PC-3 (cell line): ENCODE measurements around the gene CACNA1C. TPM values are rescaled to one million over a fixed set of nuclear protein-coding genes. Genes with fewer than 3 reads are reported as not detected.

Experiments
- ATAC-seq: fragments of 200-7000 bp; cut with Tn5 transposase; 2 replicates; pipeline ENCODE4 v1.9.1; 2020; ENCODE audit warnings: mild to moderate bottlenecking, moderate library complexity
- BruUV-seq: library from RNA; stranded (reverse); fragments of 400-500 nt; replicated peaks from 2 replicates; lab custom pipeline; 2021; lab: Mats Ljungman, UMichigan
- CTCF ChIA-PET: fragments of 300-600 bp; sonication (Branson Sonifier 250); formaldehyde crosslinking; loops from one replicate; lab custom pipeline; 2022; ENCODE audit warnings: antibody characterized with exemption; lab: Charles Lee
- POLR2A ChIA-PET: fragments of 300-600 bp; sonication (Branson Sonifier 250); formaldehyde crosslinking; loops from one replicate; lab custom pipeline; 2022; ENCODE audit warnings: antibody characterized with exemption; ENCODE audit not compliant: unreplicated experiment; lab: Charles Lee
- DNase-seq: peaks from one replicate; pipeline ENCODE4 v3.0.0-alpha.2; 2015
- H2AFZ ChIP-seq: fragments of 300-600 bp; sonication (generic); 2 replicates; pipeline ENCODE4 v1.6.0; 2016; ENCODE audit warnings: antibody characterized with exemption, low read length
- H3F3A ChIP-seq: fragments of 300-600 bp; sonication (generic); one replicate; pipeline ENCODE4 v1.6.0; 2017; ENCODE audit warnings: antibody characterized with exemption, low read length, control low read depth, mild to moderate bottlenecking; ENCODE audit not compliant: unreplicated experiment
- H3K27ac ChIP-seq: fragments of 300-600 bp; sonication (generic); 2 replicates; pipeline ENCODE4 v1.5.1; 2016; ENCODE audit warnings: mild to moderate bottlenecking, low read length
- H3K27me3 ChIP-seq: fragments of 300-600 bp; sonication (generic); 2 replicates; pipeline ENCODE4 v1.6.1; 2016; ENCODE audit warnings: low read length, mixed read lengths
- H3K36me3 ChIP-seq: fragments of 300-600 bp; sonication (generic); 2 replicates; pipeline ENCODE4 v1.6.1; 2016; ENCODE audit warnings: low read depth, mixed run types, low read length, mixed read lengths
- H3K4me1 ChIP-seq: fragments of 300-600 bp; sonication (generic); 2 replicates; pipeline ENCODE4 v1.5.1; 2016; ENCODE audit warnings: low read length; ENCODE audit not compliant: insufficient read depth
- H3K4me2 ChIP-seq: fragments of 300-600 bp; sonication (generic); 2 replicates; pipeline ENCODE4 v1.6.0; 2016; ENCODE audit warnings: low read length
- H3K4me3 ChIP-seq: fragments of 300-600 bp; sonication (generic); 2 replicates; pipeline ENCODE4 v1.5.1; 2016; ENCODE audit warnings: mild to moderate bottlenecking, low read length, mixed read lengths
- H3K79me2 ChIP-seq: fragments of 300-600 bp; sonication (generic); 2 replicates; pipeline ENCODE4 v1.6.1; 2017; ENCODE audit warnings: low read length, mixed read lengths
- H3K9ac ChIP-seq: fragments of 300-600 bp; sonication (generic); 2 replicates; pipeline ENCODE4 v1.6.0; 2016; ENCODE audit warnings: mild to moderate bottlenecking, low read length
- H3K9me2 ChIP-seq: fragments of 300-600 bp; sonication (generic); replicated peaks from 2 replicates; pipeline ENCODE4 v1.6.1; 2016; ENCODE audit warnings: mixed run types, low read length, mixed read lengths
- H3K9me3 ChIP-seq: fragments of 300-600 bp; sonication (generic); 2 replicates; pipeline ENCODE4 v1.6.1; 2016; ENCODE audit warnings: low read length, mixed read lengths
- H4K20me1 ChIP-seq: fragments of 300-600 bp; sonication (generic); 2 replicates; pipeline ENCODE4 v1.6.1; 2016; ENCODE audit warnings: low read length, mixed read lengths
- EZH2 ChIP-seq: fragments of 300-600 bp; sonication (generic); IDR thresholded peaks from one replicate; pipeline ENCODE4 v1.6.1; 2017; ENCODE audit warnings: antibody characterized with exemption, mild to moderate bottlenecking, low read length; ENCODE audit not compliant: unreplicated experiment
- EZH2phosphoT487 ChIP-seq: fragments of 300-600 bp; sonication (generic); IDR thresholded peaks from 2 replicates; pipeline ENCODE4 v1.6.1; 2018; ENCODE audit warnings: mild to moderate bottlenecking, antibody characterized with exemption, low read length, borderline replicate concordance
- intact Hi-C: fragments of 100-400 bp; cut with micrococcal nuclease; formaldehyde crosslinking; loops from 2 replicates; pipeline ENCODE4 v1.9.0; 2023
- total RNA-seq: library from RNA; depleted of rRNA; stranded (reverse); fragments of >200 nt; gene quantifications from 2 replicates; pipeline ENCODE4 v1.2.3, GENCODE V29; 2014
- TF ChIP-seq, protein P1 (sequence below): fragments of 300-600 bp; sonication (generic); conservative IDR thresholded peaks from 2 replicates; pipeline ENCODE4 v1.5.1; 2017; ENCODE audit warnings: antibody characterized with exemption, low read depth, mild to moderate bottlenecking, low read length

Gene CACNA1C
- total RNA-seq, 1 experiment from 2014 or later: not detected

DNA sequence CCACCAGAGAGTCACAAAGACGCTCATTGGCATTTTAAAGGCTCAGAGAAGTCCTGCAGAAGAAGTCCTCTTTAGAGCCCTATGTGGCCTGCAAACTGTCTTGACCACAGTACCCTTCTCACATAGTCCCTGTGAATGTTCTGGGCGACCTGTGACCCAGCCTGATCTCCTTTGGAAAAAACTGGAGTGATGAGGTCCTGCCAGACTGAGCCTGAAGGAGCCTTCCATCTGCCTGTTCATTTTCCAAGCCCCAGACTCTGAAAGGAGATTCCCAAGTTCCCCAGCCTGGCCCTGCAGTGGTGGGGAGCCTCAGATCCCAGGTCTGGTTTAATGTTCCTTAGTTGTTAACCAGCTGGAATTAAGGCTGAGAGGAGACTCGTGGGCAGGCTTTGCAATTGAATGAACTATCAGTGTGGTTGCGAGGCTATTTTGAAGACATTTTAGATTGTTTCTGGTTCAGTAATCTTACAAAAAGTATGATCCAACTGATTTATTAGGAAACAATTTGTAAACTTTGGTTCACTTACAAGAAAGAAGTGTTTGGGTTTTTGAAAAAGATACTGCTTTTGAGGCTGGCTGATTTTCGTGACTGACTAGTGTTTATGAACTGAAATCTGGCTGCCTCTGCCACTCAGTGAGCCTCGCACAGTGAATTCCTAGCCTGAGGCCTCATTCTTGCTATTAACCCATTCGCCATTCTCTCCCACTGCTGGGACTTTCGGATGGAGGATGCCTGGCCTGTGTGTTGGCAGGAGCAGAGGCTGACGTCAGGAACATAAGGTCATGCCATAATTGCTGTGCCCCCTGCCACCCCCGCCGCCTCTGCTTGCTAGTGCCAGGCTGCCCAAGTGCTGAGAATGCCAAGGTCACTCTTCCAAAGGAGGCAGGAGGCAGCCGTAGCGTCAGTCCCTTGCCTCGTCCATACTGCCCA is 249.0 kb downstream of the CACNA1C start:
- BruUV-seq: no TSS peak
- Histone ChIP-seq H3K9me2 (no peaks in the 10 kb centered on the region), H3K9me3 (no peaks in the 10 kb centered on the region), H3K79me2 (no peaks in the 10 kb centered on the region), H3K4me2 (no peak overlapping the region), H3K27me3 (peaks cover 62% of the 10 kb centered on the region), H2AFZ (no peak overlapping the region), H3K4me3 (no peak overlapping the region), H3F3A (no peaks in the 10 kb centered on the region), H3K4me1 (no peaks in the 10 kb centered on the region), H3K27ac (no peak overlapping the region), H3K9ac (no peak overlapping the region), H3K36me3 (no peaks in the 10 kb centered on the region), H4K20me1 (no peaks in the 10 kb centered on the region)
- no peak for DNase-seq
- TF ChIP-seq, protein P1, sequence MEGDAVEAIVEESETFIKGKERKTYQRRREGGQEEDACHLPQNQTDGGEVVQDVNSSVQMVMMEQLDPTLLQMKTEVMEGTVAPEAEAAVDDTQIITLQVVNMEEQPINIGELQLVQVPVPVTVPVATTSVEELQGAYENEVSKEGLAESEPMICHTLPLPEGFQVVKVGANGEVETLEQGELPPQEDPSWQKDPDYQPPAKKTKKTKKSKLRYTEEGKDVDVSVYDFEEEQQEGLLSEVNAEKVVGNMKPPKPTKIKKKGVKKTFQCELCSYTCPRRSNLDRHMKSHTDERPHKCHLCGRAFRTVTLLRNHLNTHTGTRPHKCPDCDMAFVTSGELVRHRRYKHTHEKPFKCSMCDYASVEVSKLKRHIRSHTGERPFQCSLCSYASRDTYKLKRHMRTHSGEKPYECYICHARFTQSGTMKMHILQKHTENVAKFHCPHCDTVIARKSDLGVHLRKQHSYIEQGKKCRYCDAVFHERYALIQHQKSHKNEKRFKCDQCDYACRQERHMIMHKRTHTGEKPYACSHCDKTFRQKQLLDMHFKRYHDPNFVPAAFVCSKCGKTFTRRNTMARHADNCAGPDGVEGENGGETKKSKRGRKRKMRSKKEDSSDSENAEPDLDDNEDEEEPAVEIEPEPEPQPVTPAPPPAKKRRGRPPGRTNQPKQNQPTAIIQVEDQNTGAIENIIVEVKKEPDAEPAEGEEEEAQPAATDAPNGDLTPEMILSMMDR: no peak
- TF ChIP-seq EZH2 (no peak), EZH2phosphoT487 (no peak)
- intact Hi-C loops: no loop called here
- no peak for ATAC-seq
- ChIA-PET POLR2A (no interaction called here), CTCF (no interaction called here)

- DNase-seq: no peak
- no TSS peak for BruUV-seq
- H3K4me2 ChIP-seq: no peak overlapping the region
- no peaks in the 10 kb centered on the region for H4K20me1 ChIP-seq
- intact Hi-C loops: no loop called here
- H3K4me1 ChIP-seq: no peaks in the 10 kb centered on the region
- no peak overlapping the region for H3K27ac ChIP-seq
- H3F3A ChIP-seq: no peaks in the 10 kb centered on the region
- no peaks in the 10 kb centered on the region for H3K9me2 ChIP-seq
- no peaks in the 10 kb centered on the region for H3K9me3 ChIP-seq
- ATAC-seq: no peak
- H2AFZ ChIP-seq: no peak overlapping the region
- no peak overlapping the region for H3K4me3 ChIP-seq
- peaks cover 52% of the 10 kb centered on the region for H3K27me3 ChIP-seq
- H3K9ac ChIP-seq: no peak overlapping the region
- no peaks in the 10 kb centered on the region for H3K79me2 ChIP-seq
- TF ChIP-seq EZH2phosphoT487 (no peak), EZH2 (no peak)
- TF ChIP-seq, protein P1: no peak
- POLR2A ChIA-PET: no interaction called here
- H3K36me3 ChIP-seq: no peaks in the 10 kb centered on the region
- CTCF ChIA-PET: no interaction called here
Observed at GRCh38 chr12:2302711-2303580, 250.2 kb downstream of the CACNA1C start.
